Hepatocyte (in vitro differentiated cells): ENCODE measurements around the gene LYZ. TPM values are rescaled to one million over a fixed set of nuclear protein-coding genes. Genes with fewer than 3 reads are reported as not detected.

Experiments
- DNase-seq: peaks from one replicate; pipeline ENCODE4 v3.0.0-alpha.2; 2016; ENCODE audit warnings: low spot score
- H2AFZ ChIP-seq: fragments of 200-600 bp; sonication (generic); 2 replicates; pipeline ENCODE4 v1.6.0; 2016; ENCODE audit warnings: antibody characterized with exemption, mild to moderate bottlenecking
- H3K27ac ChIP-seq: fragments of 200-600 bp; sonication (generic); 2 replicates; pipeline ENCODE4 v1.5.1; 2016; ENCODE audit warnings: mild to moderate bottlenecking
- H3K27me3 ChIP-seq: fragments of 200-600 bp; sonication (generic); 2 replicates; pipeline ENCODE4 v1.6.1; 2016
- H3K36me3 ChIP-seq: fragments of 200-600 bp; sonication (generic); replicated peaks from 2 replicates; pipeline ENCODE4 v1.5.1; 2016; ENCODE audit warnings: low read depth; ENCODE audit not compliant: insufficient read depth
- H3K4me1 ChIP-seq: fragments of 200-600 bp; sonication (generic); 2 replicates; pipeline ENCODE4 v1.5.1; 2016; ENCODE audit warnings: mild to moderate bottlenecking, moderate library complexity; ENCODE audit not compliant: insufficient read depth
- H3K4me2 ChIP-seq: fragments of 200-600 bp; sonication (generic); 2 replicates; pipeline ENCODE4 v1.6.0; 2016
- H3K4me3 ChIP-seq: fragments of 200-600 bp; sonication (generic); 2 replicates; pipeline ENCODE4 v1.5.1; 2016; ENCODE audit warnings: mild to moderate bottlenecking
- H3K79me2 ChIP-seq: fragments of 200-600 bp; sonication (generic); 2 replicates; pipeline ENCODE4 v1.6.0; 2017; ENCODE audit warnings: mild to moderate bottlenecking
- H3K9me2 ChIP-seq: fragments of 200-600 bp; sonication (generic); replicated peaks from 2 replicates; pipeline ENCODE4 v1.6.0; 2017; ENCODE audit warnings: mild to moderate bottlenecking; ENCODE audit not compliant: insufficient read depth
- H3K9me3 ChIP-seq: fragments of 200-600 bp; sonication (generic); 2 replicates; pipeline ENCODE4 v1.5.1; 2016; ENCODE audit warnings: low read depth, mild to moderate bottlenecking
- H4K20me1 ChIP-seq: fragments of 200-600 bp; sonication (generic); 2 replicates; pipeline ENCODE4 v1.6.0; 2016; ENCODE audit warnings: mild to moderate bottlenecking; ENCODE audit not compliant: insufficient read depth, poor library complexity, severe bottlenecking
- CTCF ChIP-seq: fragments of 200-600 bp; sonication (generic); IDR thresholded peaks from 2 replicates; pipeline ENCODE4 v1.5.1; 2016; ENCODE audit warnings: antibody characterized with exemption, mild to moderate bottlenecking; ENCODE audit not compliant: poor library complexity
- EZH2 ChIP-seq: fragments of 200-600 bp; sonication (generic); IDR thresholded peaks from 2 replicates; pipeline ENCODE4 v1.6.1; 2016; ENCODE audit warnings: antibody characterized with exemption, mild to moderate bottlenecking, borderline replicate concordance
- EZH2phosphoT487 ChIP-seq: fragments of 200-600 bp; sonication (generic); IDR thresholded peaks from one replicate; pipeline ENCODE4 v1.6.1; 2018; ENCODE audit warnings: antibody characterized with exemption, mild to moderate bottlenecking, low read depth, moderate library complexity; ENCODE audit not compliant: unreplicated experiment, severe bottlenecking
- WGBS: methylation state at CpG from one replicate; pipeline ENCODE4 v1.1.6; 2016; ENCODE audit warnings: low lambda C conversion rate; ENCODE audit errors: missing lambda C conversion rate; 5-methylcytosine and 5-hydroxymethylcytosine counted together
- polyA plus RNA-seq: library from polyadenylated mRNA; unstranded; fragments of >200 nt; fragmentation: Nextera tagmentation; extraction: Ambion mirVana; gene quantifications from 2 replicates; pipeline ENCODE4 v1.2.1, GENCODE V29; 2016
- total RNA-seq: library from RNA; depleted of rRNA; stranded (reverse); fragments of >200 nt; gene quantifications from 2 replicates; pipeline ENCODE4 v1.2.3, GENCODE V29; 2014

The LYZ gene
- total and polyA plus RNA-seq, 2 experiments from 2014 or later: 170 to 282 TPM

GRCh38 chr12:69355363-69356028, 7.3 kb downstream of the LYZ start:
- Histone ChIP-seq H3K4me2 (no peak overlapping the region), H3K4me3 (no peak overlapping the region), H2AFZ (no peak overlapping the region), H3K36me3 (no peaks in the 10 kb centered on the region), H3K27ac (no peak overlapping the region), H3K79me2 (peaks cover 2% of the 10 kb centered on the region), H3K27me3 (no peaks in the 10 kb centered on the region), H4K20me1 (no peaks in the 10 kb centered on the region), H3K9me2 (no peaks in the 10 kb centered on the region), H3K4me1 (peaks cover 1% of the 10 kb centered on the region), H3K9me3 (no peaks in the 10 kb centered on the region)
- 74% methylated on average over 2 of the region's 2 CpGs for WGBS
- no peak for TF ChIP-seq CTCF
- no peak for TF ChIP-seq EZH2
- TF ChIP-seq EZH2phosphoT487: no peak
- DNase-seq: no peak

- H4K20me1 ChIP-seq: no peaks in the 10 kb centered on the region
- no peaks in the 10 kb centered on the region for H3K9me3 ChIP-seq
- H3K36me3 ChIP-seq: no peaks in the 10 kb centered on the region
- peaks cover 5% of the 10 kb centered on the region for H3K4me1 ChIP-seq
- peaks cover 34% of the 10 kb centered on the region for H3K79me2 ChIP-seq
- no peak for TF ChIP-seq EZH2phosphoT487
- no peak for TF ChIP-seq CTCF
- DNase-seq: peak; percentile 96
- no peaks in the 10 kb centered on the region for H3K27me3 ChIP-seq
- peak within 1 kb of the TSS; percentile 66 for H3K4me3 ChIP-seq
- peak within 1 kb of the TSS; percentile 72 for H3K4me2 ChIP-seq
- peak within 1 kb of the TSS; percentile 89 for H2AFZ ChIP-seq
- H3K27ac ChIP-seq: peak within 1 kb of the TSS; percentile 92
- under 1% methylated on average over 70 of the region's 70 CpGs for WGBS
- no peaks in the 10 kb centered on the region for H3K9me2 ChIP-seq
Measured at GRCh38 chr12:69359531-69360347, 11.6 kb downstream of the LYZ start, which contains the start of gene YEATS4. Gene YEATS4 (plus strand): TSS chr12:69359743. CDS start chr12:69359973, 230 bp downstream.

GRCh38 chr12:69360348-69360672, 12.1 kb downstream of the LYZ start:
- H3K27ac ChIP-seq: peak overlapping the region; percentile 92
- no peaks in the 10 kb centered on the region for H3K9me2 ChIP-seq
- H4K20me1 ChIP-seq: no peaks in the 10 kb centered on the region
- no peak for TF ChIP-seq EZH2
- no peak for TF ChIP-seq CTCF
- TF ChIP-seq EZH2phosphoT487: no peak
- no peaks in the 10 kb centered on the region for H3K27me3 ChIP-seq
- H3K79me2 ChIP-seq: peaks cover 34% of the 10 kb centered on the region
- no peaks in the 10 kb centered on the region for H3K36me3 ChIP-seq
- peak overlapping the region; percentile 72 for H3K4me2 ChIP-seq
- H3K9me3 ChIP-seq: no peaks in the 10 kb centered on the region
- H3K4me1 ChIP-seq: peaks cover 5% of the 10 kb centered on the region
- H2AFZ ChIP-seq: peak overlapping the region; percentile 25
- 8% methylated on average over 10 of the region's 10 CpGs for WGBS
- H3K4me3 ChIP-seq: peak overlapping the region; percentile 66
- no peak for DNase-seq
